Measurements from ENCODE around the gene ZFPM1. TPM values are rescaled to one million over a fixed set of nuclear protein-coding genes. Genes with fewer than 3 reads are reported as not detected.

The ZFPM1 gene
- total RNA-seq, 1 donor from 2014 or later = 5.7 TPM

- Histone ChIP-seq H3K27me3 (ENCODE audit: low read depth) (no peaks in the 10 kb centered on the region), H3K9me3 (replicated peaks) (no peaks in the 10 kb centered on the region), H3K27ac (replicated peaks) (peak overlapping the region; percentile 50), H3K36me3 (no peaks in the 10 kb centered on the region), H3K4me3 (peak overlapping the region; percentile 76), H3K4me1 (peaks cover 41% of the 10 kb centered on the region)
- DNase-seq = no peak
- TF ChIP-seq CTCF (IDR thresholded peaks at IDR 0.05; ENCODE audit: borderline replicate concordance) = no peak
- intact Hi-C loops (cut with micrococcal nuclease) = no loop called here
These were observed 787 bp downstream of the ZFPM1 start for GRCh38 chr16:88453611-88454522.

DNA sequence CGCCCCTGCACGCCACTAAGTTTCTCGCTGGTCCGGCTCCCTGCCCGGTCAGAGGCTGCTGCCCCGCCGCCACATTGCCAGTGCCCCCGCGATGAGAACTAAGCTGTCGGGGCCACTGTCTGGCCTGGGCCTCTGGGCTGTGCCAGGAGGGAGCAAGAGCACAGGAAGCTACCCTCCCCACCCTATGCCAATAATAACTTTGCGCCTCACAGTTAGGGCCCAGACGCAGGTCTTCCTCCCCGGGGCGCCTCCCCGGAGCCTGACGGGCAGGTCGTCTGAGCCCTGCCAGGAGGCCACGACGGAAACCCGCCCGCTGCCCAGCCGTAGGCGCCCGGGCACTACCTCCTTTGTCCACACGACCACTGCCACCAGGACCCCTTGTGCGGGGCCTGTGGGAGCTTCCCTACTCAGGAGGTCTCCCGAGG, 1.5 kb downstream of the ZFPM1 start:
- H3K4me1 ChIP-seq = peaks cover 43% of the 10 kb centered on the region
- H3K9me3 ChIP-seq (replicated peaks) = no peaks in the 10 kb centered on the region
- TF ChIP-seq CTCF (IDR thresholded peaks at IDR 0.05; ENCODE audit: borderline replicate concordance) = no peak
- intact Hi-C loops (cut with micrococcal nuclease) = no loop called here
- no peak for DNase-seq
- H3K4me3 ChIP-seq = peak overlapping the region; percentile 76
- peak overlapping the region; percentile 50 for H3K27ac ChIP-seq (replicated peaks)
- no peaks in the 10 kb centered on the region for H3K36me3 ChIP-seq
- H3K27me3 ChIP-seq (ENCODE audit: low read depth) = no peaks in the 10 kb centered on the region

DNA sequence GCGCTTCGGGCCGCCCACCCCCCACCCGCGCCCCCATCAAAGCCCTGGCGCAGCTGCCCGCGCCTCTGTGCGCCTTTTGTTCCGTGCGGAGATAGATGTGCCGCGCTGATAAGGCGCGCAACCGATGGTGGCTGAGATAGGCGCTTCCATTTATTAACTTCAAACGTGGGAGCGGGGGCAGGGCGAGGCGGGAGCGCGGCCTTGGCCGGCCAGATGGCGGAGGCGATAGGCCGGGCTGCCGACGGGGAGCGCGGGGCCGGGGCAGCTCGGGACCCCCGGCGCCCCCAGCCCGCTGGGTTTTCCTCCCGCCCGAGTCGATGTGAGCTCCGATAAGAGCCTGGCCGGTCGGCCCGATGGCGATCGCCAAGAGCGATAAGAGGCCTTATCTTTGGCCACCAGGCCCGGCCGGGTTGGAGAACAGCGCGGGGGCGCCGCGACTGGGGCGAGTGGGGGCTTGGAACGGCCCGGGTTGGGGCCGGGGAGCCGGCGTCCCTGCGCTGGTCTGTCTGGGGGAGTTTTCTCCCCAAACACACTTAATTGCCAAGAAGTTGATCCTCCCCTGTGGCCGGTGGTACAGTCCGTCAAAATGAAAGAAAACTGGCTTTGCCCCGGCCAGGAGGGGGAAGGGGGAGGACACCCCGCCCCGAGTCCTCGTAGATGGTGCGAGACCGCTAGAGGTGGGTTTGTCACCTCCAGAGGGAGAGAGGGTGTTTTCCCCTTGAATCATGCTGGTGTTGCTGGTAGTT, 2.7 kb downstream of the ZFPM1 start:
- Histone ChIP-seq H3K4me3 (peak overlapping the region; percentile 76), H3K27me3 (ENCODE audit: low read depth) (no peaks in the 10 kb centered on the region), H3K9me3 (replicated peaks) (no peaks in the 10 kb centered on the region), H3K4me1 (peaks cover 43% of the 10 kb centered on the region), H3K36me3 (no peaks in the 10 kb centered on the region), H3K27ac (replicated peaks) (peak overlapping the region; percentile 50)
- intact Hi-C loops (cut with micrococcal nuclease) = no loop called here
- no peak for DNase-seq
- no peak for TF ChIP-seq CTCF (IDR thresholded peaks at IDR 0.05; ENCODE audit: borderline replicate concordance)

GRCh38 chr16:88456356-88457292, 3.5 kb downstream of the ZFPM1 start:
- DNase-seq = no peak
- peak overlapping the region; percentile 50 for H3K27ac ChIP-seq (replicated peaks)
- no peak for TF ChIP-seq CTCF (IDR thresholded peaks at IDR 0.05; ENCODE audit: borderline replicate concordance)
- no peaks in the 10 kb centered on the region for H3K27me3 ChIP-seq (ENCODE audit: low read depth)
- H3K9me3 ChIP-seq (replicated peaks) = no peaks in the 10 kb centered on the region
- H3K4me3 ChIP-seq = peak overlapping the region; percentile 76
- no peaks in the 10 kb centered on the region for H3K36me3 ChIP-seq
- peaks cover 47% of the 10 kb centered on the region for H3K4me1 ChIP-seq
- intact Hi-C loops (cut with micrococcal nuclease) = no loop called here
